H1 (cell line): ENCODE results near the gene SAPCD1. TPM values are rescaled to one million over a fixed set of nuclear protein-coding genes. Genes with fewer than 3 reads are reported as not detected.

Experiments
- CTCF ChIA-PET: fragments of 300-600 bp; sonication (Branson Sonifier 250); formaldehyde crosslinking; loops from one replicate; lab custom pipeline; 2021; ENCODE audit not compliant: partially characterized antibody; lab: Charles Lee
- POLR2A ChIA-PET: fragments of 300-600 bp; sonication (Branson Sonifier 250); formaldehyde crosslinking; loops from one replicate; lab custom pipeline; 2021; ENCODE audit warnings: inconsistent platforms; ENCODE audit not compliant: partially characterized antibody; lab: Charles Lee
- DNase-seq, 2 experiments: peaks; one replicate each; pipeline versions ENCODE4 v3.0.0 to v3.0.0-alpha.2; 2010 to 2022; ENCODE audit warnings: low spot score in 2 of 2, low read depth in 1 of 2, mixed read lengths in 1 of 2
- FAIRE-seq: peaks from 2 replicates; lab custom pipeline; 2011; peaks lifted over from hg19 to GRCh38; lab: Jason Lieb, UNC
- H2AFZ ChIP-seq: 2 replicates; pipeline ENCODE4 v1.8.1; 2012; ENCODE audit warnings: low read length, inconsistent platforms
- H2AK5ac ChIP-seq: 2 replicates; pipeline ENCODE4 v1.6.1; 2013; ENCODE audit warnings: low read depth, low read length
- H2BK120ac ChIP-seq: replicated peaks from 2 replicates; pipeline ENCODE3; 2013; ENCODE audit warnings: low read depth, low read length, inconsistent platforms
- H2BK12ac ChIP-seq: 2 replicates; pipeline ENCODE4 v1.6.1; 2013; ENCODE audit warnings: low read depth, low read length
- H2BK15ac ChIP-seq: 2 replicates; pipeline ENCODE4 v1.6.1; 2013; ENCODE audit warnings: low read length
- H2BK20ac ChIP-seq: 2 replicates; pipeline ENCODE4 v1.6.1; 2013; ENCODE audit warnings: low read length
- H2BK5ac ChIP-seq: 2 replicates; pipeline ENCODE4 v1.6.1; 2013; ENCODE audit warnings: low read depth, low read length
- H3K14ac ChIP-seq: 2 replicates; pipeline ENCODE4 v1.6.1; 2013; ENCODE audit warnings: inconsistent platforms; ENCODE audit not compliant: insufficient read length
- H3K18ac ChIP-seq: 2 replicates; pipeline ENCODE4 v1.6.1; 2013; ENCODE audit warnings: low read length; ENCODE audit errors: extremely low read depth
- H3K23ac ChIP-seq: 2 replicates; pipeline ENCODE4 v1.6.1; 2013; ENCODE audit warnings: inconsistent platforms; ENCODE audit not compliant: insufficient read length
- H3K23me2 ChIP-seq: 2 replicates; pipeline ENCODE4 v1.6.1; 2013; ENCODE audit warnings: low read depth, low read length
- H3K27ac ChIP-seq: 2 replicates; pipeline ENCODE4 v1.6.1; 2011; ENCODE audit warnings: low read depth, low read length, inconsistent platforms
- H3K27me3 ChIP-seq, 4 experiments: replicated peaks in 1 of 4; 1 replicate in 1 of 4; 2 replicates in 3 of 4; pipeline versions ENCODE4 v1.6.1 to v1.8.1; 2011 to 2013; ENCODE audit warnings: low read length in 3 of 4, mild to moderate bottlenecking in 3 of 4, inconsistent platforms in 2 of 4, mixed read lengths in 2 of 4, moderate library complexity in 1 of 4; ENCODE audit not compliant: control insufficient read depth in 3 of 4, insufficient read depth in 3 of 4; ENCODE audit errors: extremely low read depth in 1 of 4
- H3K36me3 ChIP-seq, 4 experiments: 2 replicates each; pipeline versions ENCODE4 v1.6.1 to v1.8.1; 2011 to 2013; ENCODE audit warnings: mild to moderate bottlenecking in 4 of 4, low read length in 3 of 4, moderate library complexity in 2 of 4, control low read depth in 1 of 4, inconsistent platforms in 1 of 4; ENCODE audit not compliant: insufficient read depth in 4 of 4, control insufficient read depth in 2 of 4
- H3K4ac ChIP-seq: replicated peaks from 2 replicates; pipeline ENCODE3; 2013; ENCODE audit warnings: low read length, low read depth, mixed read lengths, inconsistent platforms; ENCODE audit not compliant: insufficient read length
- H3K4me1 ChIP-seq, 4 experiments: replicated peaks in 1 of 4; 1 replicate in 1 of 4; 2 replicates in 3 of 4; pipeline versions ENCODE4 v1.6.1 to v1.8.1; 2011 to 2013; ENCODE audit warnings: low read length in 3 of 4, inconsistent platforms in 2 of 4, mixed read lengths in 1 of 4; ENCODE audit not compliant: insufficient read depth in 4 of 4, control insufficient read depth in 3 of 4
- H3K4me2 ChIP-seq, 2 experiments: 2 replicates each; pipeline versions ENCODE4 v1.6.1 to v1.8.1; 2011 to 2013; ENCODE audit warnings: low read depth in 2 of 2, low read length in 2 of 2, control low read depth in 1 of 2, inconsistent platforms in 1 of 2, mild to moderate bottlenecking in 1 of 2; ENCODE audit not compliant: insufficient read depth in 1 of 2
- H3K4me3 ChIP-seq, 4 experiments: fragments of 200-600, 300-600 bp in 1 of 4; sonication (generic), shearing (Covaris generic), sonication (Bioruptor Twin) in 1 of 4; 2 replicates each; pipeline versions ENCODE4 v1.5.1 to v1.8.1; 2011 to 2016; ENCODE audit warnings: low read length in 4 of 4, low read depth in 3 of 4, control low read depth in 2 of 4, inconsistent platforms in 2 of 4, mild to moderate bottlenecking in 2 of 4, mixed read lengths in 1 of 4, moderate library complexity in 1 of 4; ENCODE audit not compliant: insufficient read depth in 2 of 4; ENCODE audit errors: extremely low read depth in 1 of 4
- H3K56ac ChIP-seq: replicated peaks from 2 replicates; pipeline ENCODE3; 2013; ENCODE audit warnings: low read depth, mild to moderate bottlenecking, mixed read lengths, low read length, inconsistent platforms; ENCODE audit not compliant: insufficient read length
- H3K79me1 ChIP-seq: 2 replicates; pipeline ENCODE4 v1.6.1; 2013; ENCODE audit warnings: low read depth, low read length, control low read depth
- H3K79me2 ChIP-seq, 2 experiments: 2 replicates each; pipeline versions ENCODE4 v1.6.1 to v1.8.1; 2012 to 2013; ENCODE audit warnings: low read length in 2 of 2, mild to moderate bottlenecking in 2 of 2, inconsistent platforms in 1 of 2; ENCODE audit not compliant: insufficient read depth in 2 of 2, control insufficient read depth in 1 of 2
- H3K9ac ChIP-seq, 4 experiments: replicated peaks in 1 of 4; 1 replicate in 1 of 4; 2 replicates in 3 of 4; pipeline versions ENCODE4 v1.6.1 to v1.8.1; 2011 to 2013; ENCODE audit warnings: low read depth in 3 of 4, low read length in 3 of 4, control low read depth in 2 of 4, mild to moderate bottlenecking in 2 of 4, moderate library complexity in 2 of 4, inconsistent platforms in 1 of 4; ENCODE audit errors: extremely low read depth in 1 of 4
- H3K9me3 ChIP-seq, 2 experiments: 2 replicates each; pipeline versions ENCODE4 v1.6.1 to v1.8.1; 2012 to 2013; ENCODE audit warnings: mild to moderate bottlenecking in 2 of 2, moderate library complexity in 2 of 2, control low read depth in 1 of 2, inconsistent platforms in 1 of 2, low read depth in 1 of 2, low read length in 1 of 2, mixed read lengths in 1 of 2; ENCODE audit not compliant: insufficient read depth in 2 of 2
- H4K20me1 ChIP-seq, 2 experiments: replicated peaks in 1 of 2; 2 replicates each; pipeline versions ENCODE3 to v1.8.1; 2011 to 2013; ENCODE audit warnings: inconsistent platforms in 2 of 2, low read length in 2 of 2, mild to moderate bottlenecking in 1 of 2; ENCODE audit not compliant: insufficient read depth in 2 of 2, control insufficient read depth in 1 of 2
- H4K5ac ChIP-seq: 2 replicates; pipeline ENCODE4 v1.6.1; 2013; ENCODE audit warnings: low read length, low read depth, mixed read lengths, inconsistent platforms; ENCODE audit not compliant: insufficient read length
- H4K8ac ChIP-seq: 2 replicates; pipeline ENCODE4 v1.8.0; 2013; ENCODE audit warnings: mild to moderate bottlenecking, moderate library complexity, low read length, inconsistent platforms; ENCODE audit not compliant: insufficient read depth; ENCODE audit errors: extremely low read depth
- H4K91ac ChIP-seq: replicated peaks from 2 replicates; pipeline ENCODE3; 2013; ENCODE audit warnings: low read length, mixed read lengths, inconsistent platforms; ENCODE audit not compliant: insufficient read length
- CTCF ChIP-seq, 3 experiments: IDR thresholded peaks; 1 replicate in 2 of 3; 2 replicates in 1 of 3; pipeline versions ENCODE4 v1.5.1 to v1.6.1; 2011; ENCODE audit warnings: low read length in 3 of 3, mild to moderate bottlenecking in 3 of 3, inconsistent platforms in 2 of 3, low read depth in 1 of 3, moderate library complexity in 1 of 3; ENCODE audit not compliant: insufficient read depth in 1 of 3; ENCODE audit errors: control extremely low read depth in 1 of 3
- GTF2F1 ChIP-seq: IDR thresholded peaks from 2 replicates; pipeline ENCODE4 v1.6.1; 2012; ENCODE audit warnings: low read depth, low read length, improper control_type of control experiment, borderline replicate concordance
- MAX ChIP-seq: IDR thresholded peaks from 2 replicates; pipeline ENCODE4 v1.6.1; 2012; ENCODE audit warnings: inconsistent platforms
- SAP30 ChIP-seq: fragments of 300-600 bp; sonication (generic); IDR thresholded peaks from 2 replicates; pipeline ENCODE4 v1.7.1; 2012; ENCODE audit warnings: low read length, moderate library complexity, mild to moderate bottlenecking, inconsistent platforms; ENCODE audit not compliant: insufficient read depth, insufficient replicate concordance
- SP1 ChIP-seq: IDR thresholded peaks from 2 replicates; pipeline ENCODE4 v1.6.1; 2011; ENCODE audit warnings: low read depth, low read length
- SP4 ChIP-seq: IDR thresholded peaks from 2 replicates; pipeline ENCODE4 v1.6.1; 2012; ENCODE audit warnings: low read length, inconsistent platforms
- SRF ChIP-seq: IDR thresholded peaks from 2 replicates; pipeline ENCODE4 v1.6.1; 2011; ENCODE audit warnings: mild to moderate bottlenecking, low read depth, low read length, moderate library complexity
- WGBS, 2 experiments: shearing (Covaris generic) in 1 of 2; methylation state at CpG; one replicate each; pipeline versions ENCODE4 v1.1.6 to v1.1.7; 2013 to 2015; ENCODE audit warnings: low lambda C conversion rate in 2 of 2, mixed read lengths in 2 of 2, inconsistent platforms in 1 of 2, low coverage in 1 of 2, missing lambda C conversion rate in 1 of 2; ENCODE audit not compliant: insufficient replicate concordance in 2 of 2, insufficient coverage in 1 of 2, insufficient read length in 1 of 2; ENCODE audit errors: extremely low coverage in 1 of 2, missing lambda C conversion rate in 1 of 2; 5-methylcytosine and 5-hydroxymethylcytosine counted together
- polyA plus RNA-seq, 7 experiments: library from polyadenylated mRNA; depleted of rRNA in 3 of 7; stranded (reverse) in 5 of 7; unstranded in 2 of 7; fragments of >200 nt in 5 of 7; fragments of 200-250 nt in 2 of 7; gene quantifications; 1 replicate in 5 of 7; 2 replicates in 1 of 7; 4 replicates in 1 of 7; pipeline versions ENCODE4 v1.2.1 to v1.2.3, GENCODE V29; 2011 to 2013; ENCODE audit warnings: missing spikeins in 2 of 7, mixed read lengths in 2 of 7
- total RNA-seq: library from RNA; stranded (reverse); fragmentation: NEBNext Ultra II Directional; extraction: Animal tissue kit (Norgen Biotek cat#: 25700); gene quantifications from 2 replicates; pipeline ENCODE4 v1.2.1, GENCODE V29; 2021

SAPCD1 gene
- total and polyA plus RNA-seq, 2 of the 8 experiments (the other 6 are each of a cell fraction or from before 2014, with no cell fraction given) = 3.1 to 5.9 TPM

GRCh38 chr6:31765910-31766794 lies 3.7 kb downstream of the SAPCD1 start:
- POLR2A ChIA-PET = interaction anchor here (0.6 to 2.0 kb wide), 28 partner anchors 9 to 131 kb away, joined by 3 to 14 read pairs (median 3); partner anchors contain the start of genes CLIC1, DDAH2, EHMT2 and GPANK1
- Histone ChIP-seq H3K4me1 (peaks cover 0 to 11% (median under 1%) of the 10 kb centered on the region in 4 experiments; a peak in 4 of 7 replicates), H2BK5ac (0 out of 2 replicates have a peak overlapping the region, but pooled peaks have one; percentile 9), H2AFZ (peak overlapping the region; percentile 88; the same call in 1 of the 2 replicates), H2BK20ac (no peak overlapping the region), H3K23me2 (peaks cover 3% of the 10 kb centered on the region; the same call in 1 of the 2 replicates), H3K18ac (no peak overlapping the region; the same call in 1 of the 2 replicates), H3K27ac (no peak overlapping the region), H2BK12ac (no peak overlapping the region), H3K56ac (no peak overlapping the region), H4K5ac (no peak overlapping the region), H3K14ac (no peak overlapping the region), H3K9me3 (no peaks in the 10 kb centered on the region), H3K79me2 (no peaks in the 10 kb centered on the region), H2AK5ac (no peak overlapping the region), H3K23ac (no peak overlapping the region), H3K9ac (no peak overlapping the region; a peak in 4 of 7 replicates), H4K91ac (no peak overlapping the region), H3K4ac (no peak overlapping the region), H3K27me3 (no peaks in the 10 kb centered on the region), H3K4me3 (peak overlapping the region in 3 of 4 experiments; percentile 22 to 52 (median 43); a peak in 6 of 8 replicates), H3K36me3 (peaks cover 0 to 9% (median 0%) of the 10 kb centered on the region in 4 experiments; a peak in 3 of 8 replicates), H4K8ac (peak overlapping the region; percentile 35; the same call in 1 of the 2 replicates), H3K79me1 (no peaks in the 10 kb centered on the region), H3K4me2 (peak overlapping the region; percentile 31 to 77), H2BK120ac (no peak overlapping the region), H2BK15ac (no peak overlapping the region), H4K20me1 (no peaks in the 10 kb centered on the region)
- CTCF ChIA-PET = interaction anchor here (0.6 to 2.2 kb wide), 21 partner anchors 9 to 157 kb away, joined by 3 to 23 read pairs (median 4); partner anchors contain the start of genes CLIC1, DDAH2, LSM2 and LY6G5C
- 47% methylated on average over 35 of the region's 42 CpGs; no CpG with 5 or more reads in 1 of the 2 experiments for WGBS, 2 experiments
- FAIRE-seq = no peak
- peak in 1 of 2 experiments; percentile 78 for DNase-seq
- TF ChIP-seq CTCF (IDR thresholded peaks at IDR 0.05; ENCODE audit: control extremely low read depth in 1 of 3, insufficient read depth in 1 of 3, low read depth in 1 of 3, low read length in 3 of 3) (peak in 1 of 3 experiments; percentile 5; a peak in 1 of 4 replicates), GTF2F1 (no peak), SAP30 (peak; percentile 39), SP4 (no peak), SP1 (no peak), MAX (0 out of 2 replicates have a peak, but pooled peaks have one; percentile 12), SRF (no peak)
